Neutrophil (primary cell): ENCODE measurements around the gene ATAD3C.

ENCODE experiments used
- H3K27ac ChIP-seq: fragments of 200-600 bp; sonication (generic); 2 replicates; pipeline ENCODE4 v1.5.1; 2016; ENCODE audit warnings: mild to moderate bottlenecking, moderate library complexity
- H3K27me3 ChIP-seq: fragments of 200-600 bp; sonication (generic); 2 replicates; pipeline ENCODE4 v1.6.0; 2016; ENCODE audit warnings: mild to moderate bottlenecking
- H3K36me3 ChIP-seq: fragments of 200-600 bp; sonication (generic); 2 replicates; pipeline ENCODE4 v1.5.1; 2017
- H3K4me1 ChIP-seq, 2 experiments: fragments of 200-600 bp in 1 of 2; sonication (generic) in 1 of 2; 1 replicate in 1 of 2; 2 replicates in 1 of 2; pipeline versions ENCODE4 v1.5.1 to v1.6.1; 2013 to 2016; ENCODE audit warnings: low read depth in 1 of 2, low read length in 1 of 2, mild to moderate bottlenecking in 1 of 2, moderate library complexity in 1 of 2; ENCODE audit not compliant: control insufficient read depth in 1 of 2, insufficient read depth in 1 of 2
- H3K4me3 ChIP-seq, 2 experiments: fragments of 200-600 bp in 1 of 2; sonication (generic) in 1 of 2; 1 replicate in 1 of 2; 2 replicates in 1 of 2; pipeline ENCODE4 v1.5.1; 2013 to 2016; ENCODE audit warnings: low read depth in 1 of 2, low read length in 1 of 2, mild to moderate bottlenecking in 1 of 2, moderate library complexity in 1 of 2
- H3K9me3 ChIP-seq: fragments of 200-600 bp; sonication (generic); 2 replicates; pipeline ENCODE4 v1.5.1; 2016
- TF ChIP-seq, protein P1 (sequence below): fragments of 200-600 bp; sonication (generic); IDR thresholded peaks from 2 replicates; pipeline ENCODE4 v1.5.1; 2016; ENCODE audit warnings: antibody characterized with exemption

The ATAD3C gene

DNA sequence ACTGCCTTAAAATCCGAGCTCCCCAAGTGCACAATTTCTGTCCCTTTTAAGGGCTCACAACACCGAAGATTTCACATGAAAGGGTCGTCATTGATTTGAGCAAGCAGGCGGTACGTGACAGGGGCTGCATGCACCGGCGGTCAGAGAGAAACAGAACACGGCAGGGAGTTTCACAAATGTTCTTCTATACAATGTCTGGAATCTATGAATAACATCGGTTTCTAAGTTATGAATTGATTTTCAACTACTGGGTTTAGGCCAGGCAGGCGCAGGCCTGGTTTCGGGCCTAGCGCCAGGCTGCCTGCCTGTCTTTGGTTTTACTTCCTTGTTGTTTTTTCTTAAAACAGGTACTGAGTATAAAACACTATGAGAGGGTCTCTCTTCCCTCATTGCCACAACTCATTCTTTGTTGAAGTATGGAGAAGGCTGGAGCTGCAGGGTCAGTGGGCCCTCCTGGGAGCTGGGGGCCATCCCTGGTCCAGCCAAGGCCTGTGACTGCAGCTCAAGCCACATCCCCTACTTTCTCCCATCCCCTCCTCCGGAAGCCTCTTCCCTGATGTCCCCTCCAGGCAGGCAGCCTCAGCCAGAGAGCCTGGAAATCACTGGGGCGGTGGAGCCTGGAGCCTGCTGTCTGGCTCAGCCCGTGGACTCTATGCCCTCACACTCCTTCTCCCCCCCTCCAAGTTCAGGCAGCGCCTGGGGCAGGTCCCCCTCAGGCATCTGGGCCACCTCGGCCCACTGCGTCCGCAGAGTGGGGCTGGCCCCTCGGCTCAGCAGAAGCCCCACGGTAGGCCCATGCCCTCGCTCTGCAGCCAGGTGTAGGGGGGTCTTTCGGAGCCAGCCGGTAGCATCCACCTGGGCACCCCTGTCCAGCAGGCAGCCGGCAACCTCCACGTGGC lies 30.8 kb upstream of the ATAD3C start:
- H3K9me3 ChIP-seq: no peaks in the 10 kb centered on the region
- H3K27ac ChIP-seq: no peak overlapping the region
- TF ChIP-seq, protein P1, sequence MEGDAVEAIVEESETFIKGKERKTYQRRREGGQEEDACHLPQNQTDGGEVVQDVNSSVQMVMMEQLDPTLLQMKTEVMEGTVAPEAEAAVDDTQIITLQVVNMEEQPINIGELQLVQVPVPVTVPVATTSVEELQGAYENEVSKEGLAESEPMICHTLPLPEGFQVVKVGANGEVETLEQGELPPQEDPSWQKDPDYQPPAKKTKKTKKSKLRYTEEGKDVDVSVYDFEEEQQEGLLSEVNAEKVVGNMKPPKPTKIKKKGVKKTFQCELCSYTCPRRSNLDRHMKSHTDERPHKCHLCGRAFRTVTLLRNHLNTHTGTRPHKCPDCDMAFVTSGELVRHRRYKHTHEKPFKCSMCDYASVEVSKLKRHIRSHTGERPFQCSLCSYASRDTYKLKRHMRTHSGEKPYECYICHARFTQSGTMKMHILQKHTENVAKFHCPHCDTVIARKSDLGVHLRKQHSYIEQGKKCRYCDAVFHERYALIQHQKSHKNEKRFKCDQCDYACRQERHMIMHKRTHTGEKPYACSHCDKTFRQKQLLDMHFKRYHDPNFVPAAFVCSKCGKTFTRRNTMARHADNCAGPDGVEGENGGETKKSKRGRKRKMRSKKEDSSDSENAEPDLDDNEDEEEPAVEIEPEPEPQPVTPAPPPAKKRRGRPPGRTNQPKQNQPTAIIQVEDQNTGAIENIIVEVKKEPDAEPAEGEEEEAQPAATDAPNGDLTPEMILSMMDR: no peak
- H3K27me3 ChIP-seq: peaks cover 84% of the 10 kb centered on the region
- no peak overlapping the region for H3K4me3 ChIP-seq
- H3K4me1 ChIP-seq: no peaks in the 10 kb centered on the region
- H3K36me3 ChIP-seq: no peaks in the 10 kb centered on the region

DNA sequence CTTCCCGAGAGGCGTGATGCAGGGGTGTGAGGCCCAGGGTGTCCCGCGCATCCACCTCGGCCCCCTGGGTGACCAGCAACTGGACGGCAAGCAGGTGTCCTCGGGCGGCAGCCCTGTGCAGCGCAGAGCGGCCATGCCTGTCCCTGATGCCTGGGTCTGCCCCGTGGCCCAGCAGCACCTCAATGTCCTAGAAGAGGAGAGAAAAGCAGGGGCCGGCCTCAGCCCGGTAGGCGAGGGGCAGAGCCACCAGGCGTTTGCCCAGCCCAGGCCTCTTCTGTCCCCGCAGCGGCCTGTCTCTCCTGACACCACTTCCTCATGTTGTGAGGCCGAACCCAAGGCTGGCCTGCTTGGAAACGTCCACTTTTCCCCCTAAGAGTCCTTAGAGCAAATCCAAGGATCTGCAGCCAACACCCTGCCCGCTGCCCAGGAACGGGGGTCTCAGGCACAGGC lies 30.1 kb upstream of the ATAD3C start:
- TF ChIP-seq, protein P1: no peak
- no peaks in the 10 kb centered on the region for H3K4me1 ChIP-seq
- peaks cover 84% of the 10 kb centered on the region for H3K27me3 ChIP-seq
- no peaks in the 10 kb centered on the region for H3K9me3 ChIP-seq
- H3K4me3 ChIP-seq: no peak overlapping the region
- no peak overlapping the region for H3K27ac ChIP-seq
- no peaks in the 10 kb centered on the region for H3K36me3 ChIP-seq

DNA sequence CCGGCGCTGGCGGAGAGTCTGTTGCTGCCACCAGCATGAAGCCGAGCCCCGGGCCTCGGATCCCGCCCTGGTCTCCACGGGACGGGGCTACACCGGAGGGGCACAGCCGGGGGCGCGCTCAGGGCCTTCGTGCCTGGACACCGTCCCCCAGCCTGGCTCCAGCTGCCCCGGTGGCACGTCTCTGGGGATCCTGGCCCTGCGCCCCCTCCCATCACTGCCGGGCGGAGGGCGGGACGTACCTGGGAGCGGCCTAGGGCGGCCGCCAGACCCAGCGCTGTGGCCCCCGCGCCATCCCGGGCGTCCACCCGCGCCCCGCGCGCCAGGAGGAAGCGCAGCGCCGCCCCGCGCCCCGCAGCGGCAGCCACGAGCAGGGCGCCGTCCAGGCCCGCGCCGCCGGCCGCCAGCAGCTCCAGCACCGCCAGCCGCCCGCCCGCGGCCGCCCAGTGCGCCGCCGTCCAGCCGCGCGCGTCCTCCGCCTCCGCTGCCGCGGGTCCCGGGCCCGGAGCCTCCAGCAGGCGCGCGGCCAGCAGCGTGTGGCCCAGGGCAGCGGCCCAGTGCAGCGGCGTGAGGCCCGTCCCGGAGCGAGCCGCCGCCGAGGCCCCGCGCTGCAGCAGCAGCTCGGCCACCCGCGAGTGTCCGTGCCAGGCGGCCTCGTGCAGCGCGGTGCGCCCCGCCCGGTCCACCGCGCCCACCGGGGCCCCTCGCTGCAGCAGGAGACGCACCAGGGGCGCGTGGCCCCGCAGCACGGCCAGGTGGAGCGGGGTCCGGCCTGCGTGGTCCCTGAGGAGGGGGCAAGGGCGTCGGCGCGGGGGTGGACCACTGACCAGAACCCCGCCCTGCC lies 29.5 kb upstream of the ATAD3C start:
- H3K4me3 ChIP-seq: no peak overlapping the region
- H3K27ac ChIP-seq: no peak overlapping the region
- H3K4me1 ChIP-seq: no peaks in the 10 kb centered on the region
- no peaks in the 10 kb centered on the region for H3K9me3 ChIP-seq
- peaks cover 85% of the 10 kb centered on the region for H3K27me3 ChIP-seq
- TF ChIP-seq, protein P1: no peak
- H3K36me3 ChIP-seq: no peaks in the 10 kb centered on the region

DNA sequence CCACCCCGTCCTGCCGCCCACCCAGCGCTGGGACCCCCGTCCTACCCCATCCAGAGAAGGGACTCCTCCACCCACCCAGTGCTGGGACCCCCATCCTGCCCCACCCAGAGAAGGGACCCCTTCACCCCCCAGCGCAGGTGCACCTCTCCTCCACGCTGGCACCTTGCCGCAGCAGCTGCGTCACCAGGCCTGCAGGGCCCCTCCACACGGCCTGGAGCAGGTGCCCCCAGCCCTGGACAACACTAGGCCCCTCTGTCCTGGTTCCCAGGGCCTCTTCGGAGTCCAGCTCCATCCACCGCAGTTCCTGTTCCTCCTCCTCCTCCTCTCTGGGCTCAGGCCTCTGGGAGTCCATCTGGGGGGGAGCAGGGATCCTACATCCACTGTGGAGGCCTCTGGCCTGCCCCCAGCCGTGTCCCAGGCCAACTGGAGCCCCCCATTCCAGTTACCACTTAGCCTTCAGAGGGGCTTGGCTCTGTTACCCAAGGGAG lies 28.8 kb upstream of the ATAD3C start:
- Histone ChIP-seq H3K27ac (no peak overlapping the region), H3K4me1 (no peaks in the 10 kb centered on the region), H3K27me3 (peaks cover 85% of the 10 kb centered on the region), H3K9me3 (no peaks in the 10 kb centered on the region), H3K36me3 (no peaks in the 10 kb centered on the region), H3K4me3 (no peak overlapping the region)
- TF ChIP-seq, protein P1: no peak

DNA sequence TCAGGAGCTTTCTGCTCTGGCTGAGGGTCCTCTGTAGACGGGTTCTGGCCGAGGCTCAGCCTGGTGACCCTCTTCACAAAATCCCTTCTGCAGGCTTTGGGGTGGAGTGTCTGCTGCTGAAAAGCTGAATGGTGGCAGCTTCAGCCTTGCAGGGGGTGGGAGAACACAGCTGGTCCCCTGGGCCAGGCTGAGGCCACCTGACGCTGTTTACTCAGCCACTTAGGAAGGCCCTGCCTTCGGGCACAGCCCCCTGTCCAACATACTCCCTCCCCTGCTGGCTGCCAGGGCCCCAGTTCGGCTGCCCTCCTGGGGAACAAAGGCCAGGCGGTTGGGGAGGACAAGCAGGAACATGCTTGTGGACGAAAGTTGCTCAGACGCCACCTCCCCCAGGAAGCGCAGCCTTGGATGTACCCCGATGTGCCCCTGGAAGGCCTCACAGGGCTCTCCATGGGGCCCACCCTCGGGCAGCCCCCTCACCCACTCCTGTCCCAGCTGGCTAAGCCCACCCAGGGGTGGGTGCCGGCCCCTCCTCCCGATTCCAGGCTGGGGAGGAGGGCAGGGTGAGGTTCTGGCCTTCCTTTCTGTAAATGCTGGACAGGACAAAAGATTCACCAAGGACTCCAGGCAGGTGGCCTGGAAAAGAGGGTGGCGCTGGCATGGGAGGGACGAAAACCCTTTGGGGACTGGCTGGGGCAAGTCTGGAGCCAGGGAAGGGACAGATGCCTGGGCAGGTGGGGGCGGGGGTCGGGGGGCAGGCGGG lies 28.2 kb upstream of the ATAD3C start, which contains the start of gene ANKRD65:
Gene ANKRD65 (minus strand): TSS at position 130 of the 760 bp plus-strand sequence. CDS start 271 bp downstream, outside the sequence.
- TF ChIP-seq, protein P1: no peak
- Histone ChIP-seq H3K36me3 (no peaks in the 10 kb centered on the region), H3K4me3 (no peak within 1 kb of the TSS), H3K27me3 (peaks cover 88% of the 10 kb centered on the region), H3K4me1 (no peaks in the 10 kb centered on the region), H3K9me3 (no peaks in the 10 kb centered on the region), H3K27ac (no peak within 1 kb of the TSS)
